HG03442 (cell line): ENCODE results near the gene CREBL2.
"Not testable (repeated sequence)": the region's sequence is repeated elsewhere in the genome, so short reads cannot be mapped to it uniquely, and the experiment has no call there.

Experiments
- ATAC-seq: cut with Tn5 transposase; IDR thresholded peaks from one replicate; pipeline ENCODE4 v1.9.1; 2021; ENCODE audit warnings: mild to moderate bottlenecking, moderate library complexity; ENCODE audit not compliant: unreplicated experiment

Gene CREBL2

DNA sequence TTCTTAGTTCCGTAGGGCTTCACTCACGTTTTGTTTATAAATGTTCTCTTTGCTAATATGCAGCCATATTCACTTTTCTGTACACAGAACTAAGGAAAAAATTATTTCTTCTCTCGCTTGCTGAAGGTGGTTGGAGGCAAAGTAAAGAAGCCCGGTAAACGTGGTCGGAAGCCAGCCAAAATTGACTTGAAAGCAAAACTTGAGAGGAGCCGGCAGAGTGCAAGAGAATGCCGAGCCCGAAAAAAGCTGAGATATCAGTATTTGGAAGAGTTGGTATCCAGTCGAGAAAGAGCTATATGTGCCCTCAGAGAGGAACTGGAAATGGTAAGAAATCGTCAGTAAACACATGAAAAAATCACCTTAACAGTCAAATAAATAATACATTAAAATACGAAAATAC, 24.0 kb downstream of the CREBL2 start:
- ATAC-seq = no peak

DNA sequence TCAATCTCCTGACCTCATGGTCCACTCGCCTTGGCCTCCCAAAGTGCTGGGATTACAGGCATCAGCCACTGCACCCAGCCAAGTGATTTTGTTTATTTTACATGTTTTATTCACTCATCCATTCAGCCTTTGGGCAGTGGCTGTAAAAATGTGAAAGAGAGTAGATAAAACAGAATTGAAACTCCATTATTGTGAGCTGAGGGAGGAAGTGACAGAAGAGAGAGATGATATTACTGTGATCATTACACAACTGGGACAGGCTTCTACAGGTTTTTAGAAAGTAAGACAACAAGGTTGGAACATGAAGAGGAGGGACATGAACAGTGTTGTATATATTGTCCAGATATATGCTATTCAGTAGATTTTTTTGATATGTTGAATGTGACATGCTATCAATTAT, 25.0 kb downstream of the CREBL2 start:
- ATAC-seq = peak; percentile 53

DNA sequence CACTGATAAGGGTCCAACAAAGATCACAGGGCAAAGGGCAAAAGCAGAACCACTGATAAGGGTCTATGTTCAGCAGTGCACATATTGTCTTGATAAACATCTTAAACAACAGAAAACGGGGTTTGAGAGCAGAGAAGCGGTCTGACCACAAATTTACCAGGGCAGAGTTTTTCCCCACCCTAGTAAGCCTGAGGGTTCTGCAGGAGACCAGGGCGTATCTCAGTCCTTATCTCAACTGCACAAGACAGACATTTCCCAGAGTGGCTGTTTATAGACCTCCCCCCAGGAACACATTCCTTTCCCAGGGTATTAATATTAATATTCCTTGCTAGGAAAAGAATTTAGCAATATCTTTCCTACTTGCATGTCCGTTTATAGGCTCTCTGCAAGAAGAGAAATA, 28.3 kb downstream of the CREBL2 start:
- ATAC-seq = not testable (repeated sequence)

DNA sequence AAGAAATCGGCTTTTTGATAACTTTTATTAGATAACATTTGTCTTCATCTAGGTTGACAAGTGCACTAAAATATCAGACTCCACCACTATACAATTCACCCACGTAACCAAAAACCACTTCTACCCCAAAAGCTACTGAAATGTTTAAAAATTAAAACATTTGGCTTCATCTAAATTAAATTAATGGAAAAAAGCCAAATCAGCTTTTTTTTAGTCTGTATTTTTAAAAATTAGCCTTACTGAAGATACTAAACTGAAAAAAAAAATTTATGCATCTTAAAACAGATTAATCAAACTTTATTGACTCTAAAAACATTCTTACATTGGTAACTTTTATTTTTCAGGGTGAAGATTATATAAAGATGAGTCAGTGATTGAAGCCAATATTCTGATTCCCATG, 30.0 kb downstream of the CREBL2 start:
- no peak for ATAC-seq

DNA sequence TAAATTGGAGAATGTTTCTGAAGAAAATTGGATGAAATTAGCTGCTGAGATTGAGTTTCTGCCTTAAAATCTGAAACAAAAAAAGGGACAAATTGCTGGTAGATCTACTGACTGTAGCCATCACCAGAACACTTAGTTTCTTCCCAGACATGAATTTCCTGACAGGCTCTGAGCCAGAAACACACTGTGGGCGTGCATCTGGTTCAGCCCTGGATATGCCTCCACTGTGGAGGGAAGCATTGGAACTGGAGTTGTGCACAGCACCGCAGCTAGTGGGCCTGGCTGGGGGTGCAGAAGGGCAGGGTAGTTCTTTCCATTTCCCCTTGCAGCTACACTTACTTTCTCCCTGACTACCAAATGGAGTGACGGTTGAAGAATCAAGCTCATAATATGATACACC, 31.2 kb downstream of the CREBL2 start:
- ATAC-seq = no peak

DNA sequence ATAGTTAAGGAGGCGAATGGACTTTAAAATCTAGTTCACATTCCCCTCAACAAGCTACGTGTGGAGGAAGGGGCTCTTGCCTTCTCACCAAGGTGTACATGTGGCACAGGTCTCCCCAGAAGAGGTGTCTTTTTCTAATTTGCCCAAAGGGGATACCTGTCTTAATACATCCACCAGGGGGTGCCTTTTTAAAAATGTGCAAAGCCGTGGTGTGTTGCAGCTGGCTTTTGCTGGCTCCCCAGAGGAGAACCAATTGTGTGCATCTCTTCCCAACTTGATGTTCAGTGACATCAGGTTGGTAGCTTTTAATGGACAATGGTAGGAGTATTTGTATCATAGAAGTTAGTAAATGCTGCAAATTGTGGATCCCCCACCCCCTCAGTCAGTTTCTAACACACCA, 33.8 kb downstream of the CREBL2 start:
- peak; percentile 43 for ATAC-seq

DNA sequence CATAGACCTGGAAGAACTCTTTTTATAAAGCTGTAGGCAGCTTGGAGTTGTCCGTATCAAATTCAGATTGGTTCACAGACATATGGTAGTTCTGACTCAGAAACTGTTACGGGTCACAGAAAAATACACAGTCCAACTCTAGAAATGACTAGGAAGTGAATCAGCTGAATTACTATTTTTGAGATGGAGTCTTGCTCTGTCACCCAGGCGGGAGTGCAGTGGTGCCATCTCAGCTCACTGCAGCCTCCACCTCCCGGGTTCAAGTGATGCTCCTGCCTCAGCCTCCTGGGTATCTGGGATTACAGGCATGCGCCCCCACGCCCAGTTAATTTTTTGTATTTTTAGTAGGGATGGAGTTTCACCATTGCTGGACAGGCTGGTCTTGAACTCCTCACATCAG, 34.3 kb downstream of the CREBL2 start:
- ATAC-seq = peak; percentile 73

DNA sequence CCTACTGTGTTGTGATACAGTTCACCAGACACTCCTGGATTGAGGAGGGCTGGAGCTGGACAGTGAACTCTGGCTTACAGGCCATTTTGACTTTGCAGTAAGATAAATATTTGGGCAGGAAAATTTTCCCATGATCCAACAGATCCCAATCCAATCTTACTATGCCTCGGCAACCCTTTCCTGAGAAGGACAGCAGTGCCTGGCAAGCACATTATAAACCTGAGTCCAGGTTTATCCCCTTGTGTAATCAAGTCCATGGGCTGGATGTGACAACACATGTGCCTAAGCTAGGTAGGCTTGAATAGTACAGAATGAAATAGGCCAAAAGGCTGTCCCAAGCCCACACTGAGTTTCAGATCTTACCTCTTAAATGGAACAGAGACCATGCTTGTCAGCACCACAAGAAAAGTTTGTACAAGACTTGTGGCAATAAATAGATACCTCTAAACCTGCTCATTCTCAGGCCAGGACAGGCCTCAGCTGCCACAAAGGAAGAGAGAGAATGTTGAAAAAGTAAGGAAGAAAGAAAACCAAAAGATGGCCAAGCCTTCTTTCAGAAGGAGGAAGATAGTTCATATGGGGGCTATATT, 34.9 kb downstream of the CREBL2 start:
- ATAC-seq = no peak

DNA sequence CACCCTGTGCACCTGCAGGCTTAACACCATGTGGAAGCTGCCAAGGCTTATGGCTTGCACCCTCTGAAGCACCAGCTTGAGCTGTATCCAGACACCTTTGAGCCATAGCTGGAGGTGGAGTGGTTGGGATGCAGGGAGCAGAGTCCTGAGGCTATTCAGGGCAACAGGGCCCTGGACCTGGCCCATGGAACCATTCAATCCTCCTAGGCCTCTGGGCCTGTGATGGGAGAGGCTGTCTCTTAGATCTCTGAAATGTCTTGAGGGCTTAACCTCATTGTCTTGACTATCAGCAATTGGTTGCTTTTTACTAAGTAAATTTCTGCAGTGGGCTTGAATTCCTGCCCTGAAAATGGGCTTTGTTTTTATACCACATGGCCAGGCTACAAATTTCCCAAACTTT, 36.6 kb downstream of the CREBL2 start:
- no peak for ATAC-seq

DNA sequence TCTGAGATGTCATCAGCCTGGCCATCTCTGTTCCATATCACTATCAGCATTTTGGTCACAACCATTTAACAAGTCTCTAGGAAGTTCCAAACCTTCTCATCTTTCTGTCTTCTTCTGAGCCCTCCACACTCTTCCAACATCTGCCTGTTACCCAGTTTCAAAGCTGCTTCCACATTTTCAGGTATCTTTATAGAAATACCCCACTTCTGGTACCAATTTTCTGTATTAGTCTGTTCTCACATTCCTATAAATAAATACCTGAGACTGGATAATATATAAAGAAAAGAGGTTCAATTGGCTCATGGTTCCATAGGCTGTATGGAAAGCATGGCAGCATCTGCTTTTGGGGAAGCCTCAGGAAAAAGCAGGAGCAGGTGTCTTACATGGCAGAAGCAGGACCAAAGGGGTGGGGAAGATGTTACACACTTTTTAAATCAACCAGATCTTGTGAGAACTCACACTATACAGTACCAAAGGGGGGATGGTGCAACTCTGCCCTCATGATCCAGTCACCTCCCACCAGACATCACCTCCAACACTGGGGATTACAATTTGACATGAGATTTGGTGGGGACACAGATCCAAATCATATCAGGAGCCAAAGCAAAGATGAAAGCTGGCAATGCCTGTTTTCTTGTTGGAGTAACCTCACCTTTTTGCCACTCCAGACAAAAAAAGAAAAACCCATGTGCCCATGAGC, 37.4 kb downstream of the CREBL2 start:
- ATAC-seq = no peak

DNA sequence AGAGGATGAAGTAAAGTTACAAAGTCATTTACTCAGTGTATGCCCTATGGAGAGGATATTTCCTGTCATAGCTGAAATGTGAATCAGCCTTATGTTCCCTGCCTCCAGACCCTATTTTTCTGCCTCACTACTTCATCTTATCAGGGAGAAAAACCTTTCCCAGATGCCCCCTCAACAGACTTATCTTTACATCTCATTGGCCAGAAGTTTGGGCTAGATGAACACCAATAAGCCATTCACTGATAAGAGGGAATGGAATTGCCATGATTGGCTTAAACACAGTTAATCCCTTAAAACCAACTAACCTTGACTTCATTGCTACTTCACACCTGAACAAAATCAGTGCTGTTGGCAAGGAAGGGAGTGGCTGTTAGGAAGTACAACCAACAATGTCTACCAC, 40.1 kb downstream of the CREBL2 start:
- no peak for ATAC-seq

DNA sequence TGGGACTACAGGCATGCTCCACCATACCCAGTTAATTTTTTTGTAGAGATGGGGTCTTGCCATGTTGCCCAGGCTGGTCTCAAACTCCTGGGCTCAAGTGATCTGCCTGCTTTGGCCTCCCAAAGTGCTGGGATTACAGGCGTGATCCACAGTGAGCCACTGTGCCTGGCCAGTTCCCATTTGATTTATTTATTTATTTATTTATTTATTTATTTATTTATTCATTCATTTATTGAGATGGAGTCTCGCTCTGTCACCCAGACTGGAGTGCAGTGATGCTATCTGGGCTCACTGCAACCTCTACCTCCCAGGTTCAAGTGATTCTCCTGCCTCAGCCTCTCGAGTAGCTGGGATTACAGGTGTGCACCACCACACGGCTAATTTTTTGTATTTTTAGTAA, 41.0 kb downstream of the CREBL2 start:
- ATAC-seq = not testable (repeated sequence)

DNA sequence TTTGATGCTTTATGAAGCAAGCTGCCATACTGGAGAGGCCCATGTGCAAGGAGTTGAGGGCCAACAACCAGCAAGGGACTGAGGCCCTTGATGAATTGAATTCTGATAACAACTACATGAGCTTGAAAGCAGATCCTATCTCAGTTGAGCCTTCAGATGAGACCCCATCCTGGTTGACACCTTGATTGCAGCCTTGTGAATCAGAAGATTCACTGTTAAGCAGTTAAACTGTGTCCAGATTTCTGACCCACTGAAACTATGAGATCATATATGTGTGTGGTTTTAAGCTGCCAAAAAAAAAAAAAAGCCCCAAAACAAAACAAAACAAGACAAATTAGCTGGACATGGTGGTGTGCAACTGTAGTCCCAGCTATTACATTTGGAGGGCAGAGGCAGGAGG, 42.2 kb downstream of the CREBL2 start:
- no peak for ATAC-seq

DNA sequence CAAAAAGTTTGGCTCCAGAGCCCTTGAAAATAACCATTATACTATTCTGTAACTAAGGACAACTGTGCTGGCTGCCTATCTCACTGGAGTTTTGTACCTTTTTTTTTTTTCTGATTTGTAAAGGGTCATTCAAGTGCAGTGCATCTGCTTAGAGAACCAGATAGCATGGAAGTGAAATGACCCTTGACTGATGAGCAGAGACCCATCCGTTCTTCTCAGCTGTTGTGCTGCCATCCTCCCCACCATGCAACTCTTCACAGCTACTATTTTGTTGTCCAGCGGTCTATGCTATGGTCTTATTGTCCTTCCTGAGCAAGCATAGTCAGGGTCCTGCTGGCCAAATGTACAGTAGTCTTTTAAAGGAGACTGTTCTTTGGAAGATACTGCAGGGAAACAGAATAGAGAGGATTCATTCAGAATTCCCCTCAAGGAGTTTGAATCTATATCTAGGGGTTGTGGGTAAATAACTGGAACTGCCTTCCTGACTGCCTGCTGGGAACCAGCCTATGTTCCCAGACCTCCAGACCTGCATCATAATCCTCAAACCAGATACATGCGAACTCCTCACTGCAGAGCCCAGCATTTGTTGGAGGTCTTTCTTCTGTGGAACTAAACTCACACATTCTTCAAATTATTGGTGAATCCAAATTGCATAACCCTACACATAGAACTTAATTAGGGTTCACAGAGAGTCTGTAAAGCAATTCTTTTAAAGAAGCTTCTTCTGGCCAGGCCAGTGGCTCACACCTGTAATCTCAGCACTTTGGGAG, 43.2 kb downstream of the CREBL2 start:
- ATAC-seq = no peak

DNA sequence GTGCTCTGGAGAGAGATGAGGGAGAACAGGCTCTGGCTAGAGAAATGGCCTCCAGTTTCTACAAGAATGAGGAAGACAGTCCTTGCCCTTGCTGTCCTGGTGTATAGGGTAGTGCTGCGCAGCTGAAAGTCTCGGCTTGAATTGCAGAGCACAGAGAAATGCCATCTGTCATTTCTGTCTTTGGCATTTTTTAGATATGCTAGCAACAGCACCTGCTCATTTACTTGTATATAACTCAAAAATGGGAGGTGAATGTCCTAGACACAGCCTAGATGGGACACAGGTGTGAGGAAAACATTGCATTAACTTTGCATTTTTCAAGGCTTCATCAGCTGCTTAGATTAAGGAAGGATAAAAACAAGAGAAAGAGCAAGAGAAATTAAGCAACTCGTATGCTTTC, 48.5 kb downstream of the CREBL2 start:
- ATAC-seq = no peak

DNA sequence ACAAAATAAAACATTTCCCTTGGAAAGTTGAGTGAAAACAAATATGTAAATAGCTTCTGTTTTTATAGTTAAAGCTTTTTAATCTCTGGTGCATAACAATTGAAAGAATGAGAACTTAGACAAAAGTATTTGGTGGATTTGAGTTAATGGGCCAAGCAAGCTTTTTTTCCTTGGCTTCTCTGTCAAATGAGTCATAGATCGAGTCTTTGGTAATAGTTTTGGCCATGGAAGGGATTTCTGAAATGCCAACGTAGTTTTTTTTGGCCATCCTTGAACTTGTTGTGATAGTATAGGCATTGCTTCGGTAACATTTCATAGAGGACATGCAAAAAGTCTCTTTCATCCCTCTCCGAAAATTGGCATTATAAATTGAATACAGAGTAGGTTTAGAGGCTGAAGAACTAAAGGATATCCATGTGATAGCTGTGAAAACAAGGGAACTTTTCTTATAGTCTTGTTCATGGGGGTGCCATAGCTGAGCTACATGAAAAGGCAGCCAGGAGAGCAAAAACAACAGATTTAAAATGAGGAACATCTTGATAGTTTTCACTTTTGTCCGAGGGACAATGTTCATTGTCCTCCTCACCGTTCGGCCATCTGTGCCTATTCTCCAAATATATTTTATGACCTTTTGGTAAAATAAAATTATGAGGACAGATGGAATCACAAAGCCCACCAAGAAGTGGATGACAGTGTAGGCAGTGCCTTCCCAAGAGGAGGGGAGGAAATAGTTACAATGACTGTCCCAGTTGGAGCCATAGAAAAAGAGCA, 49.6 kb downstream of the CREBL2 start:
- no peak for ATAC-seq

DNA sequence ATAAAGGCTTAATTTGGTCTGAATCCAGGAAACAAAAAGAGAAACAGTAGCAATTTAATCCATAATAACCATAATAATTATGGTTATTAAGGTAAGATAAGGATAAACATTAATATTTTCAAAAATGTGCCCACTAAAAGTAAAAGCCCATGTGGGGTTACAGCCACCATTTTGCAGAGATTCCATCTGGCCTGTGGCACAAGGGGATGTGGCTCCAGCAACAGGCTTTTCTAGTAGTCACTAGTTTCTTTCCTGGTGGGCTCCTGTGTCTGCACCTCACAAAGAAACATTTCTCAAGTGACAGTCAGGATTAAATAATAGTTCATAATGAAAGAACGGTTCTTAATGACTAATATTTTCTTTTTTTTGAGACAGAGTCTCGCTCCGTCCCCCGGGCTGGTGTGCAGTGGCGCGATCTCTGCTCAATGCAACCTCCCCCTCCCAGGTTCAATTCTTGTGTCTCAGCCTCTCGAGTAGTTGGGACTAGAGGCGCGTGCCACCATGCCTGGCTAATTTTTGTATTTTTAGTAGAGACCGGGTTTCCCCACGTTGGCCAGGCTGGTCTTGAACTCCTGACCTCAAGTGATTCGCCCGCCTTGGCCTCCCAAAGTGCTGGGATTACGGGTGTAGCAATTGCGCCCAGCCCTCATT, 52.1 kb downstream of the CREBL2 start:
- no peak for ATAC-seq

DNA sequence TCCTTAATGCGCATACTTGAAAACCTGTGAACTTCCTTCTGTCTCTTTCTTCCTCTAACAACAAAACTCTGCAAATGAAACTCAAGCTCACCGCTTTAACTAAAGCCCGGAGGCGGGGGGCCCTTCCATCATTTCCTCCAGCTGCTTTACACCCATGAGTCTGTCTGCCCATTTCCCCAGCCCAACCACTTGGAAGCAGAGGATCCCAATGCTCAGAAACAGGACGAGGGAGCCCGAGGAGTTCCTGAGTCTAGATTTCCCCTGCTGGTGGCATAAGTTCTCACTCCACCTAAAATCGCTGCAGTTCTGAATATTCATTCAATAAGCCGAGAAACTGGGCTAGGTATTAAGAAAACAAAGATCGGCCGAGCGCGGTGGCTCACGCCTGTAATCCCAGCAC, 53.5 kb downstream of the CREBL2 start:
- ATAC-seq = no peak

DNA sequence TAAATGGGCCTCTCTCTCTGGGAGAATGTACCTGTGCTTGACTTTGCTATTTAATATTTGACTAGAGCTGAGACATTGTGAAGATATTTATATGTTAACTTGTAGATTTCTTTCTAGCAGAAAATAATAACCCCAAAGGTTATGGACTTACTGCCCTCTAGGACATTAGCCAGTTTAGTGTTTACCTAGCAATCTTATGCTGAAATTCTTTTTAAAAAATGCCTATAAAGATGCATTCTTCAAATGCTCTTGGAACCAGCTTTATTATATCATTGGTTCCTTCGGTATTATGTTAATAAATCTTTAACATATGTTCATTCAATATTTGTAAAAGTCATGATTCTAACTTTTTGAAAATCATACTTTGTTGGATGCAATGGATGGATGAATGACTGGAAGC, 56.3 kb downstream of the CREBL2 start:
- no peak for ATAC-seq

DNA sequence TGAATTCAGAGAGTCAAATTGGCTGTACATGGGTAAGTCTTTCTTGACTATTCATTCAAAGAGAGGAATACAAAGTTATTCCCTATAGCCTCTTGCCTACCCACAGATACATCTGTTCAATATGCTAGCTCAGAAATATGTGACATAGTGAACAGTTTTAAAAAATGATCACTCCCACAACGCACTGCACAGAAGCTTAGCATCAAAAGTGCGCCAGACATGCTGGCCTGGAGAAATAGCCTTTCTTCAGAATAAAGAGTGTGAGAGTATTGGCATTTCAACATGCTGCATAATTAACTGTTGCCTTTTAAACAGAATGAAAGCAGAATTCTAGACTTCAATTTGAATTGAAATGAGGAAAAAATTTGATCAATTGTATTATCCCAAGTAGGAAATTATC, 57.3 kb downstream of the CREBL2 start:
- ATAC-seq = no peak
